Activated CD8-positive, alpha-beta memory T cell treated with anti-CD3 and anti-CD28 coated beads, Interleukin-2, amount 50 U/mL, for 4 hours (primary cell): ENCODE results near the gene SORCS2.

Experiments
- DNase-seq: peaks from one replicate; pipeline ENCODE4 v3.0.0-alpha.2; 2020

SORCS2 gene

GRCh38 chr4:7461230-7461629, 268.9 kb downstream of the SORCS2 start:
- no peak for DNase-seq

GRCh38 chr4:7462509-7462971, 270.2 kb downstream of the SORCS2 start:
- no peak for DNase-seq

- no peak for DNase-seq
These were observed 271.4 kb downstream of the SORCS2 start for GRCh38 chr4:7463566-7464258.

GRCh38 chr4:7464259-7464655, 271.9 kb downstream of the SORCS2 start:
- no peak for DNase-seq

- no peak for DNase-seq
These were observed 272.7 kb downstream of the SORCS2 start for GRCh38 chr4:7465017-7465416.

- DNase-seq, result no peak
These were observed 273.9 kb downstream of the SORCS2 start for GRCh38 chr4:7466215-7466614.

GRCh38 chr4:7466904-7467303, 274.6 kb downstream of the SORCS2 start:
- DNase-seq, result no peak

- DNase-seq, result no peak
These were observed 275.1 kb downstream of the SORCS2 start for GRCh38 chr4:7467471-7467870.

GRCh38 chr4:7469023-7469422, 276.7 kb downstream of the SORCS2 start:
- DNase-seq, result no peak

GRCh38 chr4:7470111-7470510, 277.8 kb downstream of the SORCS2 start:
- no peak for DNase-seq

GRCh38 chr4:7470522-7471128, 278.3 kb downstream of the SORCS2 start:
- no peak for DNase-seq

- no peak for DNase-seq
These were observed 280.2 kb downstream of the SORCS2 start for GRCh38 chr4:7472442-7473013.

- no peak for DNase-seq
These were observed 280.7 kb downstream of the SORCS2 start for GRCh38 chr4:7473081-7473480.

- no peak for DNase-seq
These were observed 282.0 kb downstream of the SORCS2 start for GRCh38 chr4:7474320-7474719.

- no peak for DNase-seq
These were observed 282.9 kb downstream of the SORCS2 start for GRCh38 chr4:7475207-7475606.

- no peak for DNase-seq
These were observed 284.5 kb downstream of the SORCS2 start for GRCh38 chr4:7476820-7477219.

- DNase-seq, result no peak
These were observed 285.4 kb downstream of the SORCS2 start for GRCh38 chr4:7477695-7478094.

- no peak for DNase-seq
These were observed 286.3 kb downstream of the SORCS2 start for GRCh38 chr4:7478665-7479064.

- no peak for DNase-seq
These were observed 288.1 kb downstream of the SORCS2 start for GRCh38 chr4:7480423-7480822.

- no peak for DNase-seq
These were observed 288.9 kb downstream of the SORCS2 start for GRCh38 chr4:7481227-7481626.

GRCh38 chr4:7485096-7485495, 292.8 kb downstream of the SORCS2 start:
- no peak for DNase-seq

GRCh38 chr4:7486101-7486500, 293.8 kb downstream of the SORCS2 start:
- no peak for DNase-seq

GRCh38 chr4:7487502-7487901, 295.2 kb downstream of the SORCS2 start:
- no peak for DNase-seq

GRCh38 chr4:7487998-7488671, 295.8 kb downstream of the SORCS2 start:
- no peak for DNase-seq
